Adipocyte (in vitro differentiated cells): ENCODE data around the gene IL31RA.

Experiments
- DNase-seq: peaks from one replicate; pipeline ENCODE4 v3.0.0-alpha.2; 2015; ENCODE audit warnings: low read depth
- H3K27me3 ChIP-seq: replicated peaks from 2 replicates; pipeline ENCODE4 v1.7.0; 2013; ENCODE audit warnings: mild to moderate bottlenecking, low read length, moderate library complexity; ENCODE audit not compliant: control insufficient read depth, insufficient read depth
- H3K36me3 ChIP-seq: 2 replicates; pipeline ENCODE4 v1.7.0; 2013; ENCODE audit warnings: low read length, mild to moderate bottlenecking, moderate library complexity; ENCODE audit not compliant: control insufficient read depth, insufficient read depth, severe bottlenecking
- H3K4me1 ChIP-seq: 2 replicates; pipeline ENCODE4 v1.7.0; 2013; ENCODE audit warnings: mild to moderate bottlenecking, low read length, moderate library complexity; ENCODE audit not compliant: control insufficient read depth, insufficient read depth
- H3K4me3 ChIP-seq: 2 replicates; pipeline ENCODE4 v1.7.0; 2013; ENCODE audit warnings: mild to moderate bottlenecking, low read length, moderate library complexity
- H3K9ac ChIP-seq: 2 replicates; pipeline ENCODE4 v1.7.0; 2013; ENCODE audit warnings: mild to moderate bottlenecking, low read length, moderate library complexity
- H3K9me3 ChIP-seq: 2 replicates; pipeline ENCODE4 v1.7.0; 2013; ENCODE audit warnings: mild to moderate bottlenecking, low read length, moderate library complexity; ENCODE audit not compliant: control insufficient read depth

IL31RA gene

DNA sequence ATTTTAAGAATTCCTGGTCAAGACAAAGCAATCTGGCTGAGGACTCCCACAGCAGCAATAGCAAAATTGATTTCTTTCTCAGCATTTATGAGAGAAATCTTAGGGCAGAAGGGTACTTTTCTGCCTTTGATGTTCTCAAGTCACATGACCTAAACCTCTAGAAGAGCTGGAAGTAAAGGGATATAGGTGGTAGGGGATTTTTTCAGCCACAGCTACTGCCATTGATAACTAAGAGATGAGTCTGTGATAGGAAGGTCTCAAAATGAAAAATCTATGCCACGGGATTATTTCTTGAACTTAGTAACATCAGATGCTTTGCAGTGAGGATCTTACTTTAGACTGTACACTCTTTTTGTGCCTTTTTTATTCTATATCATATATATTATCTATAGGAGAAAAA is 108.1 kb downstream of the IL31RA start:
- peaks cover 98% of the 10 kb centered on the region for H3K36me3 ChIP-seq
- H3K9me3 ChIP-seq: no peaks in the 10 kb centered on the region
- H3K27me3 ChIP-seq: no peaks in the 10 kb centered on the region
- no peaks in the 10 kb centered on the region for H3K4me1 ChIP-seq
- no peak overlapping the region for H3K9ac ChIP-seq
- DNase-seq: no peak
- no peak overlapping the region for H3K4me3 ChIP-seq

DNA sequence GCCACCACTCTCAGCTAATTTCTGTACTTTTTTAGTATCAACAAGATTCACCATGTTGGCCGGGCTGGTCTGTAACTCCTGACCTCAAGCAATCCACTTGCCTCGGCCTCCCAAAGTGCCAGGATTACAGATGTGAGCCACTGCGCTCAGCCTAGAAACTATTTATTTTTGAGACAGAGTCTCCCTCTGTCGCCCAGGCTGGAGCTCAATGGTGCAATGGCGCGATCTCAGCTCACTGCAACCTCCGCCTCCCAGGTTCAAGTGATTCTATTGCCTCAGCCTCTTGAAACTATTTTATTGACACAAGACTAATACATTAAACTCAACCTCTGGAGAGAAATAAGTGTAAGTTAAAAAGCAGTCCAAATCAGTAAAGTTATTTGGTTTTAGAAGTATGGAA is 109.6 kb downstream of the IL31RA start:
- no peak overlapping the region for H3K9ac ChIP-seq
- H3K9me3 ChIP-seq: no peaks in the 10 kb centered on the region

DNA sequence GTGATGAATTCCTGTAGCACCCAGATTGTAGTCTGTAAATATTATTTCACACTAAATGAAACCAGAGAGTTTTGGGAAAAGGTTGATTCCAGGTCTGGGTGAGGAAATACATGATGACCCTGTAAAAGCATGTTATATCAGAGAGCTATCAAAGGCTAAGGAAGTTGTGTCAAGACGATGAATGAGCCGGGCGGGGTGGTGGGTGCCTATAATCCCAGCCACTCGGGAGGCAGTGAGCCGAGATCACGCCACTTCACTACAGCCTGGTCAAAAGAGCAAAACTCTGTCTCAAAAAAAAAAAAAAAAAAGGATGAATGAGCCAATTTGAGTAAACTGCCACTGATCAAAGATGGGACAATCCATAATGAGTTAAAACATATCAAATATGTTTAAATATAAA is 114.4 kb downstream of the IL31RA start:
- no peaks in the 10 kb centered on the region for H3K27me3 ChIP-seq

More for the DNA sequence above, 109.6 kb downstream of the IL31RA start:
- DNase-seq: no peak
- no peak overlapping the region for H3K4me3 ChIP-seq
- peaks cover 98% of the 10 kb centered on the region for H3K36me3 ChIP-seq
- H3K4me1 ChIP-seq: no peaks in the 10 kb centered on the region
- no peaks in the 10 kb centered on the region for H3K27me3 ChIP-seq

DNA sequence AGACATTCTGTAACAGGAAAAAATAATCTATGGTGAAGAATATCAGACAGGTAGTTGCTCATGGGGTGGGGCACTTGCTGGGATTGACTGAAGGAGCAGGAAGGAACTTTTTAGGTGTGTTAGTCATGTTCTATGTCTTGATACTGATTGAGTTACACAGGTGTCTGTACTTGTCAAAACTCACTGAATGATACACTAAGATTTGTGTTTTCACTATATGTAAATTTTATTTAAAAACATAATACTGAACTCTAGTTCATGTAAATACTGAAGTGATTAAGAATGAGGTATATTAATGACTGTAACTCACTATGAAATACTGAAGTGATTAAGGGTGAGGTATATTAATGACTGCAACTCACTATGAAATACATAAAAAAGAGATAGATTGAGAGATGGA is 115.1 kb downstream of the IL31RA start:
- Histone ChIP-seq H3K27me3 (no peaks in the 10 kb centered on the region), H3K4me3 (no peak overlapping the region), H3K36me3 (peaks cover 86% of the 10 kb centered on the region), H3K9me3 (no peaks in the 10 kb centered on the region), H3K9ac (no peak overlapping the region), H3K4me1 (peaks cover 14% of the 10 kb centered on the region)
- no peak for DNase-seq

More for the DNA sequence above, 114.4 kb downstream of the IL31RA start:
- H3K36me3 ChIP-seq: peaks cover 90% of the 10 kb centered on the region
- no peak for DNase-seq
- no peak overlapping the region for H3K9ac ChIP-seq
- no peak overlapping the region for H3K4me3 ChIP-seq
- peaks cover 14% of the 10 kb centered on the region for H3K4me1 ChIP-seq
- no peaks in the 10 kb centered on the region for H3K9me3 ChIP-seq

DNA sequence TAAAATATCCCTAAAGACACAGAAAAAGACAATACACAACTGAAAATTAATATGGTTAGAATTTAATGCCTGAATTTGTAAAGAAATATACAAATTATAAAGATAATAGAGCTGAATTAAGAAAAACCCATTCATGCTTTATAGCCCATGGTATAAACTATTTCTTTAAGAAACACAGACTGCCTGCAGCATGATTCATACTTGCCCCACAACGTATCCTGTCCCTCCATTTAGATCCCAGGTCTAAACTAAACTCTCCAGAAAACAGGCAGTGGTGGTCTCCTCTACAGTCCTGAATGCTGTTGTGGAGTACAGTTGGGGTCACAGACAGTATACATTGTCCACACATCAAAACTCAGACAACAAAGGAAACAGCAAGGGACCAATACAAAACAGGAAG is 118.8 kb downstream of the IL31RA start:
- Histone ChIP-seq H3K36me3 (peaks cover 83% of the 10 kb centered on the region), H3K27me3 (no peaks in the 10 kb centered on the region), H3K9me3 (no peaks in the 10 kb centered on the region), H3K4me1 (peaks cover 14% of the 10 kb centered on the region), H3K9ac (no peak overlapping the region), H3K4me3 (no peak overlapping the region)
- DNase-seq: peak; percentile 37
